Muscle layer of colon (tissue), 2 donors: Measurements from ENCODE around the gene TNIP2.
"Not testable (repeated sequence)": the region's sequence is repeated elsewhere in the genome, so short reads cannot be mapped to it uniquely, and the experiment has no call there.

Source experiments
- H3K27ac ChIP-seq: one replicate; pipeline ENCODE4 v1.7.0; 2013; ENCODE audit warnings: low read depth, mild to moderate bottlenecking, low read length, moderate library complexity
- H3K27me3 ChIP-seq, 2 donors: one replicate each; pipeline ENCODE4 v1.7.0; 2013; ENCODE audit warnings: low read length in 2 of 2, mild to moderate bottlenecking in 2 of 2; ENCODE audit not compliant: insufficient read depth in 2 of 2, control insufficient read depth in 1 of 2
- H3K36me3 ChIP-seq: one replicate; pipeline ENCODE4 v1.7.0; 2013; ENCODE audit warnings: mild to moderate bottlenecking, low read length; ENCODE audit not compliant: insufficient read depth
- H3K4me1 ChIP-seq: one replicate; pipeline ENCODE4 v1.7.0; 2013; ENCODE audit warnings: mild to moderate bottlenecking, low read length; ENCODE audit not compliant: insufficient read depth
- H3K4me3 ChIP-seq, 2 donors: one replicate each; pipeline ENCODE4 v1.7.0; 2013; ENCODE audit warnings: low read length in 2 of 2, low read depth in 1 of 2, mild to moderate bottlenecking in 1 of 2, moderate library complexity in 1 of 2
- H3K9ac ChIP-seq: one replicate; pipeline ENCODE4 v1.7.0; 2013; ENCODE audit warnings: low read length
- H3K9me3 ChIP-seq: one replicate; pipeline ENCODE4 v1.7.0; 2013; ENCODE audit warnings: mild to moderate bottlenecking, low read length
- donor health status: abdominal sarcoma.
- donor health status: Adenocarcinoma of cecum.

Gene TNIP2

DNA sequence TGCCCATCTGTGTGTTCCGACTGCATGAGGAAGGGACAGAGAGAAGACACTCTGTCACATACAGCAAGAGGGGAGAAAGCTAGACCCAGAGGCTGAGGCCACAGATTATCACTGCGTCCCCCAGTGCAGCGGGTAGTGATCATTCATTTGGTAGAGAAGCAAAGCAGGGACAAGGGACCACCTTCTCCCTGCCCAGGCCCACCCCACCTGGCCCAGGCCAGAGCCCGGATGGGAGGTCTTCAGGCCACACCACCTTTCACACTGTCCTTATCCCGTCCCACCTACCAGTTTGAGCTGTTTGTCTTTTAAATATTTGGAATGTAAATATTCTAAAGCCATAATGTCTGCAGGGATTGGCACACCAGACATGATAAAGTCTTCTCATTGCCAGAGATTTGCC is 10.6 kb downstream of the TNIP2 start:
- no peak overlapping the region for H3K9ac ChIP-seq
- H3K4me1 ChIP-seq, result no peaks in the 10 kb centered on the region
- no peak overlapping the region for H3K4me3 ChIP-seq
- H3K27ac ChIP-seq, result no peak overlapping the region
- H3K27me3 ChIP-seq, result no peaks in the 10 kb centered on the region
- peaks cover 57% of the 10 kb centered on the region for H3K36me3 ChIP-seq
- no peaks in the 10 kb centered on the region for H3K9me3 ChIP-seq

GRCh38 chr4:2744576-2745270 is 11.4 kb downstream of the TNIP2 start:
- Histone ChIP-seq H3K36me3 (peaks cover 57% of the 10 kb centered on the region), H3K27ac (no peak overlapping the region), H3K9ac (no peak overlapping the region)

GRCh38 chr4:2743518-2744445 is 12.4 kb downstream of the TNIP2 start:
- no peaks in the 10 kb centered on the region for H3K9me3 ChIP-seq
- no peak overlapping the region for H3K4me3 ChIP-seq
- H3K9ac ChIP-seq, result no peak overlapping the region
- peaks cover 57% of the 10 kb centered on the region for H3K36me3 ChIP-seq
- H3K27ac ChIP-seq, result no peak overlapping the region
- no peaks in the 10 kb centered on the region for H3K4me1 ChIP-seq
- H3K27me3 ChIP-seq, result no peaks in the 10 kb centered on the region

More at GRCh38 chr4:2744576-2745270, 11.4 kb downstream of the TNIP2 start:
- no peak overlapping the region for H3K4me3 ChIP-seq
- H3K4me1 ChIP-seq, result no peaks in the 10 kb centered on the region
- H3K9me3 ChIP-seq, result no peaks in the 10 kb centered on the region
- H3K27me3 ChIP-seq, result no peaks in the 10 kb centered on the region

DNA sequence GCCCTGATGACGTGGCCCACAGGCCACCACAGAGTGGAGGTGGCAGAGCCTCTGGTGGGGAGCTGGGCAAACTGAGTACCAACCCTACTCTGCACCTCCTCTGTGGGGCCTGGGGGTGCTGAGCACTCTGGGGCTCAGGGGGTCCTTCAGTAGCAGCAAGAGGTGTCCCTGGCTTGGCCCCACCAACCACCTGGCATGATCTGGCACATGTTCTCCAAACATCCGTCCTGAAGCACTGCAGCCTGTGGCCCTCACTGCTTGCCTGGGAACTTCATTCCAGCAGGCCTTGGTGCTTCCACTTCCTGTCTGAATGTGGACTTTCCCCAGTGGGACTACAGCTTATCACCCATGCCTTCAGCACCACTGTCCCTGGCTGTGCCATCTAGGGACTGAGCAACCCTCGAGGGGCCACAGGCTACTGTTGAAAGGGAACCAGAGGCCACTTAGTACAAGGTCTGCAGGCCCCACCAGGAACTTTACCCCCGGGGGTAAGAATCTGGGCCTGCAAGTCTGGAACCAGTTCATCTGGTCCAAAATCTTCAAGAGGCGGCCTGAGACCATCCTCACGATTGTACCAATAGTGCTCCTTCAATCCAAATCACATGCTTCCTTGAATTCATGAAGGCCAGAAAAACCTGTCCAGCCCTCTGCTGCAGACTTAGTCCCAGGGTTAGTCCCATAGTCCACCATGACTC is 13.2 kb downstream of the TNIP2 start:
- Histone ChIP-seq H3K27ac (no peak overlapping the region), H3K36me3 (peaks cover 57% of the 10 kb centered on the region), H3K9ac (no peak overlapping the region)

DNA sequence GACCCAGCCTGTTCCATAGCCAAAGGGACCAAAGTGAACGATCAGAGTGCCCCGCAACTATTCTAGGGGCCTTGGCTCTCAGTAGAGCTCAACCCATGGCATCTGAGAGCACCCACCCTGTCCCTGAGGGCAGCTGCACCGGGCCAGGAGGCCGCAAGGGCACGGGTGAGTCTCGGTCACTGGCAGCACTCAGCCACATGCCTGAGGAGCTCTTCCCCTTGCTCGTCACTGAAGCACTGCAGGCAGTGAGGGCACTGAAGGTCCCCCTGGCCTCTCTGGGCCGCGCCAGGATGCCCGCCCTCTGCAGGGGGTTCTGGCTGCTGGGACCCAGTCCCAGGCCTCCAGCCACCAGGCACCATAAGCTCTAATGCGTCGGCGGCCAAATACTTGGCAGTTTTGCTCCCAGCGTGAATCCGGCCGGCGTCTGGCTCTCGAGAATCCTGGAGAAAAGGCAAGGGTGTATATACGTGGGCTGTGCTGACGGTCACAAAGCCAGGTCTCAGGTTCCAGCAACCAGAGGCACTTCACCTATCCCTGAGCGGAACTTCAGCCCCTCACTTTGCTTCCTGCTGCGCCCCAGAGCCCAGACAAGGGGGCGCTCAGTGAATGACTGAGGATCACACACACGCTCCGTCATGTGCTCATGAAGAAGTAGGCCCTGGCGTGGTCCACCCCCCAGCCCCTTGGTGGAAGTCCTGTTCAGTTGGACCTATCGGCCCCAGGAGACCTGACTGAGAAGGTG is 13.9 kb downstream of the TNIP2 start:
- no peak overlapping the region for H3K27ac ChIP-seq
- no peak overlapping the region for H3K4me3 ChIP-seq
- H3K36me3 ChIP-seq, result peaks cover 52% of the 10 kb centered on the region
- no peaks in the 10 kb centered on the region for H3K4me1 ChIP-seq
- no peak overlapping the region for H3K9ac ChIP-seq
- no peaks in the 10 kb centered on the region for H3K27me3 ChIP-seq
- H3K9me3 ChIP-seq, result no peaks in the 10 kb centered on the region

More for the DNA sequence above, 13.2 kb downstream of the TNIP2 start:
- Histone ChIP-seq H3K9me3 (no peaks in the 10 kb centered on the region), H3K4me1 (no peaks in the 10 kb centered on the region), H3K27me3 (no peaks in the 10 kb centered on the region), H3K4me3 (no peak overlapping the region)

GRCh38 chr4:2741626-2742025 is 14.5 kb downstream of the TNIP2 start:
- Histone ChIP-seq H3K4me3 (no peak overlapping the region), H3K36me3 (peaks cover 45% of the 10 kb centered on the region), H3K27me3 (no peaks in the 10 kb centered on the region), H3K9ac (no peak overlapping the region), H3K4me1 (no peaks in the 10 kb centered on the region), H3K9me3 (no peaks in the 10 kb centered on the region), H3K27ac (no peak overlapping the region)

DNA sequence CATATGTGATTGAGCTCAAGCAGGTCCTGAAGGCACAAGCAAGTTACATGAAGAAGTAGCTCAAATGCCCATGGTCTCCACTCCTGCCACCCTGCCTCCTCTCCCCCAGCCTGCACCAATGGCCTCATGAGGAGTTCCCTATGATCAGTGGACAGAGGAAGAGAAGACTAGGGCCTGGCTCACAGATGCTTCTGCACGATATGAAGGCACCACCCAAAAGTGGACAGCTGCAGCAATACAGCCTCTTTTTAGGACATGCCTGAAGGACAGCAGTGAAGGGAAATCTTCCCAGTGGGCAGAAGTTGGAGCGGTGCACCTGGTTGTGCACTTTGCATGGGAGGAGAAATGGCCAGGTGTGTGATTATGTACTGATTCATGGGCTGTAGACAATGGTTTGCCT is 17.8 kb downstream of the TNIP2 start:
- H3K27ac ChIP-seq, H3K4me1 ChIP-seq, H3K4me3 ChIP-seq, H3K9ac ChIP-seq, H3K27me3 ChIP-seq, H3K9me3 ChIP-seq: not testable (repeated sequence)
- H3K36me3 ChIP-seq, result peaks cover 23% of the 10 kb centered on the region

DNA sequence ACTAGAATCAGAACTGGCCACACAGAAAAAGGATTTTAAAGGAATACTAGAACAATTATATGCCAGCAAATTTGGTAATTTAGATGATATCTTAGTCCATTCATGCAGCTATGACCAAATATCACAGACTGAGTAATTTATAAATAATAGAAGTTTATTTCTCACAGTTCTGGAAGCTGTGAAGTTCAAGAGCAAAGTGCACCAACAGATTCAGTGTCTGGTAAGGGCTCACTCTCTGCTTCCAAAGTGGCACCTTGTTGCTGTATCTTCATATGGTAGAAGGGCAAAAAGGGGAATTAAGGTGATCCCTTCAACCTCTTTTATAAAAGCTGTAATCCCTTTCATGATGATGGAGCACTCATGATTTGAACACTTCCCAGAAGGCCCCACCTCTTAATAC is 20.3 kb downstream of the TNIP2 start:
- Histone ChIP-seq H3K36me3 (peaks cover 33% of the 10 kb centered on the region), H3K4me1 (no peaks in the 10 kb centered on the region), H3K9ac (no peak overlapping the region), H3K27me3 (no peaks in the 10 kb centered on the region), H3K9me3 (no peaks in the 10 kb centered on the region), H3K27ac (no peak overlapping the region), H3K4me3 (no peak overlapping the region)

- Histone ChIP-seq H3K27ac (no peak overlapping the region), H3K9ac (no peak overlapping the region), H3K27me3 (no peaks in the 10 kb centered on the region), H3K9me3 (no peaks in the 10 kb centered on the region), H3K36me3 (peaks cover 33% of the 10 kb centered on the region), H3K4me3 (no peak overlapping the region), H3K4me1 (no peaks in the 10 kb centered on the region)
Measured at GRCh38 chr4:2734612-2735011, 21.5 kb downstream of the TNIP2 start.

DNA sequence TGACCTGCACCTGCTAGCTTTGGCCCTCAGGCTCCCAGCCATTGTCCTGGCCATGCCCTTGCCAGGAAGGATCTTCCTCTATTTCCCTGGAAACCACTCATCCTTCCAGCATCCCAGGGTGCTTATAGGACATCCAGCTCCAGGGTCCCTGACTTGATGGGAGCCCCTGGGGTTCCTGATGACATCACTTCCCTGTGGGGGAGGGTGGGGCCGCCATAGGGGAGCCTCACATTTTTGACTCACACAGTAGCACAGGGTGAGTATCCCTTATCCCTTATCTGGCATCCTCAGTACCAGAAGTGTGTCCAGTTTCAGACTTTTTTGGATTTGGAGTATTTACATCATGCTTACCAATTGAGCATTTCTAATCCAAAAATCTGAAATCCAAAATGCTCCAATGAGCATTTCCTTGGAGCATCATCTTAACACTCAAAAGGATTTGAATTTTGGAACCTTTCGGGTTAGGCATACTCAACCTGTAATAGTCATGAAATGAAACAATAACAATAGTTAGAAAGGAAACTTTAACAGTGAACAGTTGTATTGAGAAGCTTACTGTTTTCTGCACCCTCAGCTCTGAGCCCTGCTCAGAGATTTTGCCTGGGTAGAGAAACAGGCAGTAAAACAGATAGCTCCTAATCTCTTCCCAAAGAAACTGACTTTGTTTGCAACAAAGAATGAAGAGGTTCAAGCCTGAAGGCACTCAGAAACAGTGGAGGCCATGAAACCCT is 22.1 kb downstream of the TNIP2 start:
- H3K36me3 ChIP-seq, result peaks cover 39% of the 10 kb centered on the region
- no peaks in the 10 kb centered on the region for H3K27me3 ChIP-seq
- H3K4me3 ChIP-seq, result no peak overlapping the region
- H3K27ac ChIP-seq, result no peak overlapping the region
- no peaks in the 10 kb centered on the region for H3K4me1 ChIP-seq
- H3K9ac ChIP-seq, result no peak overlapping the region
- H3K9me3 ChIP-seq, result no peaks in the 10 kb centered on the region
